ENCODE results near the gene ERICH6. TPM values are rescaled to one million over a fixed set of nuclear protein-coding genes. Genes with fewer than 3 reads are reported as not detected.

The ERICH6 gene
- total RNA-seq, 4 donors from 2014 or later = not detected

GRCh38 chr3:150739200-150739863 lies 35.6 kb upstream of the ERICH6 start:
- peaks cover 0 to 38% (median 7%) of the 10 kb centered on the region in 4 donors for H3K4me1 ChIP-seq
- no peak for TF ChIP-seq POLR2A (IDR thresholded peaks at IDR 0.05)
- no peak for TF ChIP-seq CTCF (IDR thresholded peaks at IDR 0.05)
- in situ Hi-C loops (cut with MboI; ENCODE audit: low pct_ligation_motif_present in 1 of 4, low pct_unique_long_range_greater_than_20kb in 1 of 4, low sequenced_read_pairs in 3 of 4) (no loop called here), intact Hi-C loops (cut with DNase I; ENCODE audit: low total_unique reads) (no loop called here)
- 68 to 77% methylated on average over 7 of the region's 7 CpGs for WGBS, 2 donors (ENCODE audit: low coverage in 1 of 2)
- DNase-seq = no peak
- H3K27me3 ChIP-seq = no peaks in the 10 kb centered on the region
- H3K27ac ChIP-seq = no peak overlapping the region
- H3K36me3 ChIP-seq = peaks cover 0 to 7% (median 2%) of the 10 kb centered on the region in 4 donors
- H3K9me3 ChIP-seq = no peaks in the 10 kb centered on the region
- H3K4me3 ChIP-seq = no peak overlapping the region

GRCh38 chr3:150738688-150739087 lies 35.0 kb upstream of the ERICH6 start:
- intact Hi-C loops (cut with DNase I; ENCODE audit: low total_unique reads) (no loop called here), in situ Hi-C loops (cut with MboI; ENCODE audit: low pct_ligation_motif_present in 1 of 4, low pct_unique_long_range_greater_than_20kb in 1 of 4, low sequenced_read_pairs in 3 of 4) (no loop called here)
- TF ChIP-seq CTCF (IDR thresholded peaks at IDR 0.05) (no peak), POLR2AphosphoS5 (IDR thresholded peaks at IDR 0.05) (no peak), POLR2A (IDR thresholded peaks at IDR 0.05) (no peak), EP300 (IDR thresholded peaks at IDR 0.05; ENCODE audit: low read depth) (no peak)
- H3K9me3 ChIP-seq = no peaks in the 10 kb centered on the region
- H3K4me1 ChIP-seq = peaks cover 0 to 31% (median 4%) of the 10 kb centered on the region in 4 donors
- no peak for DNase-seq
- peaks cover 0 to 7% (median 2%) of the 10 kb centered on the region in 4 donors for H3K36me3 ChIP-seq
- 57% methylated on average over 4 of the region's 4 CpGs for WGBS, 2 donors (ENCODE audit: low coverage in 1 of 2)
- no peaks in the 10 kb centered on the region for H3K27me3 ChIP-seq
- no peak overlapping the region for H3K27ac ChIP-seq
- H3K4me3 ChIP-seq = no peak overlapping the region

- no peaks in the 10 kb centered on the region for H3K9me3 ChIP-seq
- TF ChIP-seq POLR2AphosphoS5 (IDR thresholded peaks at IDR 0.05) = no peak
- TF ChIP-seq CTCF (IDR thresholded peaks at IDR 0.05) = no peak
- no peak for TF ChIP-seq EP300 (IDR thresholded peaks at IDR 0.05; ENCODE audit: low read depth)
- TF ChIP-seq POLR2A (IDR thresholded peaks at IDR 0.05) = no peak
- no peak overlapping the region for H3K4me3 ChIP-seq
- H3K4me1 ChIP-seq = peaks cover 0 to 26% (median under 1%) of the 10 kb centered on the region in 4 donors
- in situ Hi-C loops (cut with MboI; ENCODE audit: low pct_ligation_motif_present in 1 of 4, low pct_unique_long_range_greater_than_20kb in 1 of 4, low sequenced_read_pairs in 3 of 4) (no loop called here), intact Hi-C loops (cut with DNase I; ENCODE audit: low total_unique reads) (no loop called here)
- peaks cover 0 to 7% (median 2%) of the 10 kb centered on the region in 4 donors for H3K36me3 ChIP-seq
- no peak for DNase-seq
- H3K27ac ChIP-seq = no peak overlapping the region
- no peaks in the 10 kb centered on the region for H3K27me3 ChIP-seq
- WGBS, 2 donors (ENCODE audit: low coverage in 1 of 2) = 60 to 66% methylated on average over 1 to 2 of the region's 2 CpGs
Observed at GRCh38 chr3:150737874-150738679, 34.4 kb upstream of the ERICH6 start.

GRCh38 chr3:150736903-150737832 lies 33.4 kb upstream of the ERICH6 start:
- WGBS, 2 donors (ENCODE audit: low coverage in 1 of 2) = 47 to 55% methylated on average over 5 to 8 of the region's 8 CpGs
- Histone ChIP-seq H3K27ac (no peak overlapping the region), H3K4me1 (peaks cover 0 to 26% (median 0%) of the 10 kb centered on the region in 4 donors), H3K9me3 (no peaks in the 10 kb centered on the region), H3K4me3 (no peak overlapping the region), H3K36me3 (peaks cover 0 to 7% (median 2%) of the 10 kb centered on the region in 4 donors), H3K27me3 (no peaks in the 10 kb centered on the region)
- in situ Hi-C loops (cut with MboI; ENCODE audit: low pct_ligation_motif_present in 1 of 4, low pct_unique_long_range_greater_than_20kb in 1 of 4, low sequenced_read_pairs in 3 of 4) = no loop called here
- DNase-seq = no peak
- no peak for TF ChIP-seq EP300 (IDR thresholded peaks at IDR 0.05; ENCODE audit: low read depth)
- TF ChIP-seq CTCF (IDR thresholded peaks at IDR 0.05) = no peak
- TF ChIP-seq POLR2A (IDR thresholded peaks at IDR 0.05) = no peak
- TF ChIP-seq POLR2AphosphoS5 (IDR thresholded peaks at IDR 0.05) = no peak
- intact Hi-C loops (cut with DNase I; ENCODE audit: low total_unique reads) = no loop called here
